GM12872 (cell line): ENCODE results near the gene PSMC4.

Source experiments
- CTCF ChIP-seq: IDR thresholded peaks from 3 replicates; pipeline ENCODE4 v1.5.1; 2011; ENCODE audit warnings: low read depth, mild to moderate bottlenecking, low read length, moderate library complexity; ENCODE audit not compliant: insufficient read depth

PSMC4 gene

GRCh38 chr19:39967561-39967960 lies 3.4 kb upstream of the PSMC4 start:
- TF ChIP-seq CTCF: no peak

GRCh38 chr19:39968789-39969188 lies 2.2 kb upstream of the PSMC4 start:
- no peak for TF ChIP-seq CTCF

- no peak for TF ChIP-seq CTCF
Observed at GRCh38 chr19:39969266-39969665, 1.7 kb upstream of the PSMC4 start.

GRCh38 chr19:39969681-39970424 lies 1.1 kb upstream of the PSMC4 start:
- TF ChIP-seq CTCF: no peak

- no peak for TF ChIP-seq CTCF
Observed at GRCh38 chr19:39970425-39970674, 615 bp upstream of the PSMC4 start.

- no peak for TF ChIP-seq CTCF
Observed at GRCh38 chr19:39971380-39972035, 543 bp downstream of the PSMC4 start.

- no peak for TF ChIP-seq CTCF
Observed at GRCh38 chr19:39974377-39975155, 3.6 kb downstream of the PSMC4 start.
